HG03460 (cell line): Measurements from ENCODE around the gene RAD1.

Experiments
- ATAC-seq: cut with Tn5 transposase; IDR thresholded peaks from one replicate; pipeline ENCODE4 v1.9.1; 2021; ENCODE audit not compliant: unreplicated experiment

The RAD1 gene

GRCh38 chr5:34866989-34867471 lies 48.3 kb downstream of the RAD1 start:
- ATAC-seq = no peak

- no peak for ATAC-seq
These were observed 50.2 kb downstream of the RAD1 start for GRCh38 chr5:34865091-34865490.

GRCh38 chr5:34863946-34864345 lies 51.4 kb downstream of the RAD1 start:
- no peak for ATAC-seq

GRCh38 chr5:34859253-34859652 lies 56.1 kb downstream of the RAD1 start:
- no peak for ATAC-seq

- no peak for ATAC-seq
These were observed 56.5 kb downstream of the RAD1 start for GRCh38 chr5:34858790-34859189.

GRCh38 chr5:34857894-34858293 lies 57.4 kb downstream of the RAD1 start:
- ATAC-seq = no peak

GRCh38 chr5:34857161-34857560 lies 58.1 kb downstream of the RAD1 start:
- ATAC-seq = no peak
